NCI-H774 (cell line): ENCODE data around the gene ABCB8.
"Not testable (repeated sequence)": the region's sequence is repeated elsewhere in the genome, so short reads cannot be mapped to it uniquely, and the experiment has no call there.

Experiments used
- DNase-seq: peaks from one replicate; lab custom pipeline; 2025; lab: John Stamatoyannopoulos, UW

The ABCB8 gene

DNA sequence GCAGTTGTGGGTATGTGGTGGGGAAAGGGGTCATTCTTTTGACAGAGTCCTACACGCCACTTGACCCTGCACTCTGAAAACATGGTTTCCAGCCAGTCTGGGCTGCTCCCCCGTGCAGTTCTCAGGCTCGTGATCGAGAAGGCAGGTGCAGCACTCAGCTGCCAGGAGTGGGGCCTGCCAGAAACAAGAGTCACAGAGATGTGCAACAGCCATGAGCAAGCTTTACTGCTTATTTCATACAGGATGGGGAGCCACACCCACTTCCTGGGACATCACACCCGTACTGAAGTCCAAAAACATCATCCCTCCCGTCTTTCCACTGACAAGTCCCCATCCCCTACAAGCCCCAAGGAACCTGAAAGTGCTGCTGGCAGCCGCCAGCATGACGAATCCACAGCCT, 13.3 kb upstream of the ABCB8 start:
- DNase-seq, result peak; percentile 6

DNA sequence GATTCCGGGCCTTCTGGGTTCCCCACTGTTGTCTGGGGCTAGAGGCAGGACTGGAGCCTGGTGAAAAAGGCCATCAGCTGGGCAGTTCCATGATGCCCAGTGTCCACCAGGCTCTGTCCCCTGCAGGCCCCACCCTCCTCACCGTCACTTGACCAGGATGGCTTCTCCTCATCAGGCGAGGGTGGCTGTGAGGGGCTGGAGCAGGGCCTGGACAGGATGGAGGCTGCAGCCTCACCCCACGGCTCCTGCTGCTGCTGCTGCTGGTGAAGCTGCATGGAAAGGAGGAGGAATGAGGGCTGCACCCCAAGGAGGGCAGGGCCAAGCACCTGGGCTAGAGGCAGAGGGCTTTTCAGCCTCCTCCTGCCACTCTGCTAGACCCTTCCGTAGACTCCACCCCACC, 12.3 kb upstream of the ABCB8 start:
- no peak for DNase-seq

DNA sequence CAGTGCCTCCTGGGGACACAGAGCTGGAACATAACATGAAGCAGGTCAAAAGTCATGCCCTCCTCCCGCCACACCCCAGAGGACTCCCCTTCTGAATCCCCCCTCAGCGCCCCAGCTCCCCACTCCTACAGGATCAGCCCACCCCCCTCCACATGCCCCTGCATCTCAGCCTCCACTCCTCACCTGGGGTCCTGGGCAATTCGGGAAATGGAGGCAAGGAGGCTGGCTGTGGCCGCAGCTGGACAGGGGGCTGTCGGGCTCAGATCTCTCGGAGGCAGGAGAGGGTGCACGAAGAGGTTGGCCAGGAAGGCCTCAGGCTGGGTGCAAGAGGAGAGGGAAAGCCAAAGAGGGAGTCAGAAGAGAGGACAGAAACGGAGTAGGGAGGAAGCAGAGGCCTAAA, 11.7 kb upstream of the ABCB8 start:
- DNase-seq, result no peak

- no peak for DNase-seq
These were observed 11.3 kb upstream of the ABCB8 start for GRCh38 chr7:151016942-151017341.

DNA sequence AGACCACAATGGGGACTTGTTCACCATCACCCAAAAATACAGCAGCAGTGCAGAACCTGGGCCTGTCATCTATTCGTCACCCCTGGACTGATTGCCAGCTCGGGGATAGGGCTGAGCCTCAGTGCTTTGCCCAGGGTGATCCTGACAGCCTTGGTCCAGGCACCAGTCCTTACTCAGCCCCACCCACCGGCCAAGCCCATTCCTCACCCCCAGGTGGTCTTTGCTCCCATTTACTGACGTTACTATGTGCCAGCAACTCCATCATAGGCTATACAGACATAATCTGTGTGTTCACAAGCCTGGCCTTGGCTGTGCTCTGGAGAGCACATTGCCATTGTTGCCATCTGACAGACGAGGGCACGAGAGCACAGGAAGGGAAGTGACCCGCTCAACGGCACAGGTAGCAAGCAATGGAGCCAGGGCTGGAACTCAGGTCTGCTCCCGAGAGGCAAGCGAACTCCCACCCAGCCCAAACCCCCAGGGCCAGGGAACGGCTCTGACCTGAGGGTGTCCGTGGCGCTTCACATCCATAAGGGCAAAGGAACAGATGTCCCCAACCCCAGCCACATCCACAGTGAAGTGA, 10.8 kb upstream of the ABCB8 start:
- DNase-seq, result no peak

- peak; percentile 29 for DNase-seq
These were observed 10.3 kb upstream of the ABCB8 start for GRCh38 chr7:151017953-151018420.

- peak; percentile 45 for DNase-seq
These were observed 9.7 kb upstream of the ABCB8 start for GRCh38 chr7:151018421-151019129.

DNA sequence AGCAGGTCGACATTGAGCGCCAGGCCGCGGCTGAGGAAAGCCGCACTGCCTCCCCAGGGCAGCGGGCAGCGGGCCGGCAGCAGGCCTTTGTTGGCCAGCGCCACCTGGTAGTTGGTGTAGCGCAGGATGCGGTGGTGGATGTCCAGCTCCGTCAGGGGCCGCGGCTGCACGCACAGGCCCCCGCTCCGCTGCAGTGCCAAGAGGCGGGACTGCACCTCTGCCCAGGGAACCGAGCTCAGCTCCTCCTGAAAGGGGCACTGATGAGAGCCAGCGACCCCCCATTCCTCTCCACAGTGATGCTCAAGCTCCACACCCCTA, 9.2 kb upstream of the ABCB8 start:
- no peak for DNase-seq

DNA sequence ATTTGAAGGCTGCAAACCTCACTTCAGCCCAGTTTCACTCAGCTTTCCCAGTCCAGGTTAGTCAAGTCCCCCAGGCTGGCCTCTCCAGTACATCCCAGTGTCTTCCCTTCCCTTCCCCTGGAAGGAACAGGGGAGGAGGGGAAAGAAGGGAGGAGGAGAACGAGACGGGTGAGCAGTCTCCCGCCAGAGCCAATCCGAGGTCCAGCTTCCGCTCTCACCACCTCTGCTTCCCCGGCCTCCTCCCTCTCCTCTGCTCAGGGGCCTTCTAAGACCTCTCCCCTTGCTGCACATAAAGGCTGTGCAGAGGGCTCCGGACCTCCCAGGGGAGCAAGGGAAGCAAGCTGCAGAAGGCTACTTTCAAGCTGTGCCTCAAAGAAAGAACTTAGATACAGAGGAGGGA, 8.0 kb upstream of the ABCB8 start:
- no peak for DNase-seq

DNA sequence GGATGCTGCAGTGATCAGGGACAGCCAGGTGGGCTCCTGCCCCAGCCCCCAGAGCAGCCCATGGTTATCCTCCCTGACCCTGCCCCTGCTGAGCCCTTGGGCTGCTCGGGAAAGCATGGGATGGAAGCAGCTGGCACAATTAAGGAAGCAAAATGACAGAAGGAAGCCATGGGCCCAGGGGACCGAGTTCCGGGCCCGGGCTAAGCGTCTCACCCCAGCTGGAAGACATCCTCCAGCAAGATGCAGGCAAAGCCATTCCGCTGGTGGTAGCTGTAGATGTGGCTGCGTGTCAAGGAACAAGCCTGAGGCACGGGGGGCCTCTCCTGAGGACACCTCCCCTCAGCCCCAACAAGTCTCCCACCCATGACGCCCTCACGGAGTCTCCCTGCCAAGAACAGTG, 5.0 kb upstream of the ABCB8 start:
- no peak for DNase-seq

- DNase-seq, result no peak
These were observed 3.7 kb upstream of the ABCB8 start, which contains the start of gene ATG9B for GRCh38 chr7:151024435-151025056. Gene ATG9B (minus strand): TSS chr7:151024494. CDS start chr7:151024423, 71 bp downstream.

DNA sequence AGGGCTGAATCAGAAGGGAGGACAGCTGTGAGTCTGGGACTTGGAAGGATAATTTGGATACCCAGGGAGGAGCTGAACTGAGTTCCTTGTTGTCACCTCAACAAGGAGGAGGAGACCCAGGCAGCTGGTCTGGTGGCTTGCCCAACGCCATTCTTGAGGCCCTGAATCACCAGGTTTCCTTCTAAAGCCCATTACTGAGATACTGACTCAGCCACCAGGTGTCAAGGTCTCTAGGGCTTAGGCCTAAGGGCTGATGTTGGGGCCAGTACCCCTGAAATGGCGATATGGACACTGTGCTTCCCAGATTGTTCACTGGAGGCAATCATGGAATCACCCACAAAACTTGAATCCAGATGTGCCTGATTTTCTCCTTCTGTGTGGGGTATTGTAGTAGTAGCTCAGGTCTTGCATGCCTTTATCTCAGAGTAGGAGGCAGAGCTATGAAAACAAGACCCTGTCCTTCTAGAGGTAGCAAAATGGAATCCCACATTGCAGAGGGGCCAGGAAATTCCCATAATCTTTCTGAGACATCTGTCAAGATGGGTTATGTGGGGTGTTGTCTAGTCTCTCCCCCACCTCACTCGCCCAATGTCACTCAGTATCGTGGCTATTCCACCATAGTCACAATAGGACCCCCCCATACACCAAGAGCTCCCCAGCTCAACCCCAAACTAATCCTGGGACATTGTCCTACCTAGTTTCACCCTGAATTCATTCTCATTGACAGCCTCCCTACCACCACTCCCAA, 2.2 kb upstream of the ABCB8 start:
- no peak for DNase-seq

DNA sequence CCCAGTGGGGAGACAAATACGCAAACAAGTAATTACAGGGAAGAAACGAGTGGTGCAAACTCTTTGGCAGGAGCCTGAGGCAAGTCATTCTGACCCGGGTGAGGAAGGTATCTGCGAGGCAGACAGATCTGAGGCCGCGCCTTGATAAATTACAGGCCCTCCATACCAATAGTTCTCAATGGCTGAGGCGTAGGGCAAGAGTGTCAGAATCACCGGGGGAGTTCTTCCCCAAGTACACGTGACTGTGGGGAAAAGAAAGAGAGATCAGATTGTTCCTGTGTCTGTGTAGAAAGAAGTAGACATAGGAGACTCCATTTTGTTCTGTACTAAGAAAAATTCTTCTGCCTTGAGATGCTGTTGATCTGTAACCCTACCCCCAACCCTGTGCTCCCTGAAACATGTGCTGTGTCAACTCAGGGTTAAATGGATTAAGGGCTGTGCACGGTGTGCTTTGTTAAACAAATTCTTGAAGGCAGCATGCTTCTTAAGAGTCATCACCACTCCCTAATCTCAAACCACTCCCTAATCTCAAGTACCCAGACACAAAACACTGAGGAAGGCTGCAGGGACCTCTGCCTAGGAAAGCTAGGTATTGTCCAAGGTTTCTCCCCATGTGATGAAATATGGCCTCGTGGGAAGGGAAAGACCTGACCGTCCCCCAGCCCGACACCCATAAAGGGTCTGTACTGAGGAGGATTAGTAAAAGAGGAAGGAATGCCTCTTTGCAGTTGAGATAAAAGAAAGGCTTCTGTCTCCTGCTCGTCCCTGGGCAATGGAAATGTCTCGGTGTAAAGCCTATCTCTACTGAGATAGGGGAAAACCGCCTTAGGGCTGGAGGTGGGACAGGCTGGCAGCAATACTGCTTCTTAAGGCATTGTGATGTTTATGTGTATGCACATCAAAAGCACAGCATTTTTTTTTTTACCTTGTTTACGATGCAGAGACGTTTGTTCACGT, 1.2 kb upstream of the ABCB8 start:
- not testable (repeated sequence) for DNase-seq

DNA sequence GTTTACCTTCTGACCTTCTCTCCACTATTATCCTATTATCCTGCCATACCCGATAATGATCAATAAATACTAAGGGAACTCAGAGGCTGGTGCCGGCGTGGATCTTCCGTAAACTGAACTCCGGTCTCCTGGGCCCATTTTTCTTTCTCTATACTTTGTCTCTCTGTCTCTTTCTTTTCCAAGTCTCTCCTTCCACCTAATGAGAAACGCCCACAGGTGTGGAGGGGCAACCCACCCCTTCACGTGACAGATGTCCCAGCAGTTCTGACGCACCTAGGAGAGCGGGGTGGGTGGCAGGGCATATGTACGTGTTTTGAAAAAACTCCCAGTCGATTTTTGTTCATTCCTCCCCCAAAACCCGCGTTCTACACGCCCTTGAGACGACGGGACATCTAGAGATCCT, 521 bp upstream of the ABCB8 start:
- DNase-seq, result not testable (repeated sequence)

DNA sequence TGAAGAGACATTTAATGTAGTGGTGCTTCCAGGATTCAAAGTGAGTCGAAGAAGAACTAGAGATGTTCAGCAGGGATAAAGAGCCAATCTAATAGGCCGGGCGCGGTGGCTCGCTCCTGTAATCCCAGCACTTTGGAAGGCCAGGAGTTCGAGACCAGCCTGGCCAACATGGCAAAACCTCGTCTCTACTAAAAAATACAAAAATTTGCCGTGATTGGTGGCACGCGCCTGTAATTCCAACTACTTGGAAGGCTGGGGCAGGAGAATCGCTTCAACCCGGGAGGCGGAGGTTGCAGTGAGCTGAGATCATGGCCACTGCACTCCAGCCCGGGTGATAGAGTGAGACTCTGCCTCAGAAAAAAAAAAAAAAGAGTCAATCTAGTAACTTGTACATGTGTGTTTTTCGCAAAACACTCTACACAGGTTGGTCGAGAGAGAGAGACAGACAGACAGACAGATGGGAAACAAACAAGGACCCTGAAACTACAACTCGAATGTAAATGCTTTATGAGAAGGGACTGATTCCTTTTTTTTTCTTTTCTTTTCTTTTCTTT, 775 bp downstream of the ABCB8 start:
- DNase-seq, result no peak

GRCh38 chr7:151031011-151031410, 2.8 kb downstream of the ABCB8 start:
- no peak for DNase-seq

DNA sequence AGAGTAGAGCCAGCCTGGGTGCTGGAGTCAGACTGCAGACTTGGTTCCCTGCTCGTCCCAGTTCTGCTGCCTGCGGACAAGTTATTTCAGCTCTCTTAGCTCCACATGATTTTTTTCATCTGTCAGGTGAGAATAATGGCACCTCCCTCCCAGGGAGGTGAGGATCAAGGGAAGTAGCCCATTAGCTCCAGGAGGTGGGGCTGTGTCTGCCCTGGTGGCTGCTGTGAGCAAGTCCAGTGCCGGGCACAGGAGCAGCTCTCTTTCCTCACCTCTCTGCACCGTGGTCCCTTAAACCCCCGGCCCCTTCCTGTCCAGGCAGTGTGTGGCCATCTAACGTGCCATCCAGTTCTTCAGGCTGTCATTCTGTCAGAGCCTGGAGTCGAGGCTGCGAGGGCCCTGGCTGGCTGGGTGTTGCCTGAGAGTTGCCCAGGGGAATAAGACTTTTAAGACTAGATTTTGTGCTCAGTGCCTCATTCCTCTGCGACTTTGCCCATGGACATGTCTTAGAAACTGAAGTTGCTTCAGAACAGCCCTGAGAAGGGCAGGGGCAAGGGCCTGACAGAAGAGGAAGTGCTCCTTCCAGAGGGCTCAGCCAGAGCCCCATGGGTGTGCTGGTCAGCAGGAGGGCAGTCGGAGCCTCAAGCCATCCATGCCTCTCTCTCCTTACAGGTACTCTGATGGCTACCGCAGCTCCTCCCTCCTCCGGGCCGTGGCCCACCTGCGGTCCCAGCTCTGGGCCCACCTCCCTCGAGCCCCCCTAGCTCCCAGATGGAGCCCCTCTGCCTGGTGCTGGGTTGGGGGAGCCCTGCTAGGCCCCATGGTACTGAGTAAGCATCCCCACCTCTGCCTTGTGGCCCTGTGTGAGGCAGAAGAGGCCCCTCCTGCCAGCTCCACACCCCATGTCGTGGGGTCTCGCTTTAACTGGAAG, 5.0 kb downstream of the ABCB8 start:
- no peak for DNase-seq

- DNase-seq, result no peak
These were observed 5.6 kb downstream of the ABCB8 start for GRCh38 chr7:151033864-151034249.

DNA sequence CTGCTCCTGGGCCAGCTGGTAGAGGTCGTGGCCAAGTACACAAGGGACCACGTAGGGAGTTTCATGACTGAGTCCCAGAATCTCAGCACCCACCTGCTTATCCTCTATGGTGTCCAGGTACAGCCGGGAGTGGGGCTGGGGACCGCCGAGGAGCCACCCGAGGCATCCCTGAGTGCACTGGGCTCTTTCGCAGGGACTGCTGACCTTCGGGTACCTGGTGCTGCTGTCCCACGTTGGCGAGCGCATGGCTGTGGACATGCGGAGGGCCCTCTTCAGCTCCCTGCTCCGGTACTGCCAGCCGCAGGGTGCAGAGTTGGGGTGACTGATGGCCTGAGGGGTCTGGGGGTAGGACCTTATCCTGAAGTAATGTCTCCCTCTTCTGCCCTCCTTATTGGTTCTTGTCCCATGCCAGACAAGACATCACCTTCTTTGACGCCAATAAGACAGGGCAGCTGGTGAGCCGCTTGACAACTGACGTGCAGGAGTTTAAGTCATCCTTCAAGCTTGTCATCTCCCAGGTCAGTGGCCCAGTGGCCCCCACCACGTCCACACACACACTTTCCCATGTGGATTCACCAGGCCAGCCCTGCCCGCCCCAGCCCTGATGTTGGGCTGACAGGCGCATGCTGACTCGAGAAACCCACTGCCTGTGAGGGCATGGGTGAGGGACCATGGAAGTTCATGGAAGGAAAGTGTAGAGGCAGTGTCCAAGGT, 6.2 kb downstream of the ABCB8 start:
- no peak for DNase-seq
